Stimulated activated CD4-positive, alpha-beta T cell treated with anti-CD3 and anti-CD28 coated beads, TNF-alpha, amount 100 ng/mL, for 1 hour (primary cell): ENCODE data around the gene NDOR1.
"Not testable (repeated sequence)": the region's sequence is repeated elsewhere in the genome, so short reads cannot be mapped to it uniquely, and the experiment has no call there.

Experiments
- DNase-seq, 3 donors: peaks; one replicate each; pipeline ENCODE4 v3.0.0-alpha.2; 2020; ENCODE audit warnings: low read depth in 3 of 3, low spot score in 1 of 3

NDOR1 gene

GRCh38 chr9:137256362-137256761, 50.9 kb downstream of the NDOR1 start:
- no peak for DNase-seq

- no peak for DNase-seq
These were observed 51.4 kb downstream of the NDOR1 start for GRCh38 chr9:137256856-137257255.

- not testable (repeated sequence) for DNase-seq
These were observed 56.8 kb downstream of the NDOR1 start for GRCh38 chr9:137262173-137262908.

GRCh38 chr9:137262909-137263285, 57.4 kb downstream of the NDOR1 start:
- DNase-seq, result no peak

- DNase-seq, result no peak
These were observed 58.0 kb downstream of the NDOR1 start for GRCh38 chr9:137263506-137263905.

GRCh38 chr9:137264067-137264466, 58.6 kb downstream of the NDOR1 start:
- DNase-seq, result no peak

GRCh38 chr9:137265496-137266161, 60.1 kb downstream of the NDOR1 start:
- no peak for DNase-seq

GRCh38 chr9:137266162-137266527, 60.6 kb downstream of the NDOR1 start:
- no peak for DNase-seq
